Karpas-422 (cell line): ENCODE data around the gene OR10R2. TPM values are rescaled to one million over a fixed set of nuclear protein-coding genes. Genes with fewer than 3 reads are reported as not detected.

Experiments
- DNase-seq: peaks from one replicate; pipeline ENCODE4 v3.0.0-alpha.2; 2015
- H2AFZ ChIP-seq: fragments of 200-600 bp; sonication (generic); 2 replicates; pipeline ENCODE4 v1.6.1; 2014; ENCODE audit warnings: antibody characterized with exemption, low read length, mixed read lengths
- H3K27ac ChIP-seq: fragments of 200-600 bp; sonication (generic); 2 replicates; pipeline ENCODE4 v1.5.1; 2014; ENCODE audit warnings: mild to moderate bottlenecking, low read length, moderate library complexity
- H3K27me3 ChIP-seq: fragments of 200-600 bp; sonication (generic); 2 replicates; pipeline ENCODE4 v1.6.1; 2014; ENCODE audit warnings: low read length, mixed read lengths
- H3K36me3 ChIP-seq: fragments of 200-600 bp; sonication (generic); 2 replicates; pipeline ENCODE4 v1.6.1; 2014; ENCODE audit warnings: low read length, mixed read lengths; ENCODE audit not compliant: insufficient read depth
- H3K4me1 ChIP-seq: fragments of 200-600 bp; sonication (generic); 2 replicates; pipeline ENCODE4 v1.6.1; 2014; ENCODE audit warnings: mild to moderate bottlenecking, low read length, mixed read lengths
- H3K4me2 ChIP-seq: fragments of 200-600 bp; sonication (generic); 2 replicates; pipeline ENCODE4 v1.6.1; 2014; ENCODE audit warnings: low read length, low read depth, mild to moderate bottlenecking; ENCODE audit not compliant: poor library complexity, severe bottlenecking
- H3K4me3 ChIP-seq: fragments of 200-600 bp; sonication (generic); 2 replicates; pipeline ENCODE4 v1.5.1; 2014; ENCODE audit warnings: mild to moderate bottlenecking, antibody characterized with exemption, low read length, mixed read lengths
- H3K79me2 ChIP-seq: fragments of 200-600 bp; sonication (generic); 2 replicates; pipeline ENCODE4 v1.6.1; 2014; ENCODE audit warnings: mild to moderate bottlenecking, low read length, mixed read lengths
- H3K9ac ChIP-seq: fragments of 200-600 bp; sonication (generic); 2 replicates; pipeline ENCODE4 v1.6.0; 2014; ENCODE audit warnings: low read length
- H3K9me2 ChIP-seq: fragments of 200-600 bp; sonication (generic), shearing (Covaris generic); replicated peaks from 2 replicates; pipeline ENCODE4 v1.6.0; 2014; ENCODE audit warnings: mild to moderate bottlenecking, low read length, moderate library complexity; ENCODE audit not compliant: insufficient read depth
- H3K9me3 ChIP-seq: fragments of 300-700, 200-600 bp; sonication (generic); 2 replicates; pipeline ENCODE4 v1.6.1; 2014; ENCODE audit warnings: low read length, mixed read lengths
- H4K20me1 ChIP-seq: fragments of 200-600 bp; sonication (generic); 2 replicates; pipeline ENCODE4 v1.6.1; 2014; ENCODE audit warnings: mild to moderate bottlenecking, antibody characterized with exemption, low read length, low read depth; ENCODE audit not compliant: insufficient read depth
- total RNA-seq: library from RNA; depleted of rRNA; stranded (reverse); fragments of >200 nt; shearing (Covaris generic); gene quantifications from 2 replicates; pipeline ENCODE4 v1.2.3, GENCODE V29; 2014; ENCODE audit warnings: low replicate concordance

Gene OR10R2
- total RNA-seq, 1 experiment from 2014 or later = not detected

DNA sequence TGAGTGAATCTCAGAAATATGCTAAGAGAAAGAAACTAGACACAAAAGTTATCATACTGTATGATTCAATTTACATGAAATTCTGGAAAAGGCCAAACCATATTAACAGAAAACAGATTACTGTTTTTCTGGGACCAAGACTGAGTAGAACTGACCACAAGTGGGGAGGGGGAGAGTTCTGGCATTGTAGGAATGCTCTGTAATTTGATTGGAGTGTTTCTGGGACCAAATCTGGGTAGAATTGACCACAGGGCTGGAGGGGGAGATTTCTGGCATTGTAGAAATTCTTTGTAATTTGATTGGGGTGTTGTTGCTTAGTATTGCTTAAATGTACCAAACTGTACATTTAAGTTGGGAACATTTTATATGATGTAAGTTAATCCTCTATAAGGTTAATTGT, 13.8 kb upstream of the OR10R2 start:
- no peak for DNase-seq
- Histone ChIP-seq H4K20me1 (no peaks in the 10 kb centered on the region), H3K36me3 (no peaks in the 10 kb centered on the region)

DNA sequence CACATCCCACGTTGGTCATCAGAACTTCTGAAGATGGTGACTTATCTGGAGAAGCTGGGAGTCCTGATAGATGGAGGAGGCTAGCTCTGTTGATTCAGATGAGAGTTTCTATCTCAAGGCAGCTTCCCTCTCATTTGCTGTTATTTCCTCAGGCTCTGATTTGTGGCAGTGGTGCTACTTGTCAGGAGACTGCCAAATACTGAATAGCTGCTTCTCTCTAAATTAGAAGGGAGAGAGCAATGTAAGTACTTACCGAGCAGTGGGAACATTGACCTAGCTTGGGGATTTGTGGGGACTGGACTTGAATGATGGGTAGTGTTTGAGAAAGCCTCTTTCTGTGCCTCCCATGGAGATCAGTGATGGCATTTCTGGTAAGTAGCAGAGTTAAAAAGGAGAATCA, 10.5 kb upstream of the OR10R2 start, which contains the start of gene OR10K1:
Gene OR10K1 (plus strand): TSS at position 301 of the 400 bp plus-strand sequence. CDS start 3,728 bp downstream, outside the sequence.
- no peak within 1 kb of the TSS for H3K4me3 ChIP-seq
- no peak within 1 kb of the TSS for H3K27ac ChIP-seq
- H3K4me2 ChIP-seq = no peak within 1 kb of the TSS
- no peaks in the 10 kb centered on the region for H3K9me2 ChIP-seq
- no peak for DNase-seq
- no peaks in the 10 kb centered on the region for H3K4me1 ChIP-seq
- H4K20me1 ChIP-seq = no peaks in the 10 kb centered on the region
- no peaks in the 10 kb centered on the region for H3K79me2 ChIP-seq
- H2AFZ ChIP-seq = no peak within 1 kb of the TSS
- H3K9me3 ChIP-seq = no peaks in the 10 kb centered on the region
- H3K9ac ChIP-seq = no peak within 1 kb of the TSS
- no peaks in the 10 kb centered on the region for H3K27me3 ChIP-seq
- no peaks in the 10 kb centered on the region for H3K36me3 ChIP-seq

More for the DNA sequence above, 13.8 kb upstream of the OR10R2 start:
- Histone ChIP-seq H3K4me1 (no peaks in the 10 kb centered on the region), H3K9me2 (no peaks in the 10 kb centered on the region), H3K27me3 (no peaks in the 10 kb centered on the region), H3K9me3 (no peaks in the 10 kb centered on the region), H3K79me2 (no peaks in the 10 kb centered on the region), H3K4me3 (no peak overlapping the region), H2AFZ (no peak overlapping the region), H3K27ac (no peak overlapping the region), H3K9ac (no peak overlapping the region), H3K4me2 (no peak overlapping the region)

DNA sequence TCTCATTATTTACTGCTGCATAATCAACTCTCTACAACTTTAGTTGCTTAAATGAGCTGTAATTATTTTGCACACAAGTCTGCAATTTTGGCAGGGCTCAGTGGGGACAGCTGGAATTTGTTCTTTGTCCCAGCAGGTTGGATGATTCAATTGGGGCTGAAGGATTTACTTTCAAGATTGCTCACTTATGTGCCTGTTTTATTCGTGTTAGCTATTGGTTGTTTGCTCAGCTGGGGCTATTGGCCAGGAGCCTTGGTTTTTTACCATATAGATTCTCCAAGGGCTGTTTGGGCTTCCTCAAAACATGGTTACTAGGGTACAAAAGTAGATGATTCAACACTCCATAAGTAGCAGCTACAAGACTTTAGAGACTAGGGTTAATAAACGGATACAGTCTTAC, 13.4 kb downstream of the OR10R2 start:
- no peaks in the 10 kb centered on the region for H3K4me1 ChIP-seq
- no peak overlapping the region for H3K27ac ChIP-seq
- no peaks in the 10 kb centered on the region for H3K36me3 ChIP-seq
- no peaks in the 10 kb centered on the region for H3K27me3 ChIP-seq
- H3K9ac ChIP-seq = no peak overlapping the region
- H3K9me3 ChIP-seq = no peaks in the 10 kb centered on the region
- no peak overlapping the region for H2AFZ ChIP-seq
- H3K4me2 ChIP-seq = no peak overlapping the region
- H3K79me2 ChIP-seq = no peaks in the 10 kb centered on the region
- H3K4me3 ChIP-seq = no peak overlapping the region
- no peaks in the 10 kb centered on the region for H4K20me1 ChIP-seq
- no peak for DNase-seq
- H3K9me2 ChIP-seq = no peaks in the 10 kb centered on the region

DNA sequence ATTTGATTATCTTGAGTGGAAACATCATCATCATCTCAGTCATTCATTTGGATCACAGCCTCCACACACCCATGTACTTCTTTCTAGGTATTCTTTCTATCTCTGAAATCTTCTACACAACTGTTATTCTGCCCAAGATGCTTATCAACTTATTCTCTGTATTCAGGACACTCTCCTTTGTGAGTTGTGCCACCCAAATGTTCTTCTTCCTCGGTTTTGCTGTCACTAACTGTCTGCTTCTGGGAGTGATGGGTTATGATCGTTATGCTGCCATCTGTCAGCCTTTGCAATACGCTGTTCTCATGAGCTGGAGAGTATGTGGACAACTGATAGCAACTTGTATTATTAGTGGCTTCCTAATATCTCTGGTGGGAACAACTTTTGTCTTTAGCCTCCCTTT, 19.3 kb downstream of the OR10R2 start:
- no peaks in the 10 kb centered on the region for H3K27me3 ChIP-seq

DNA sequence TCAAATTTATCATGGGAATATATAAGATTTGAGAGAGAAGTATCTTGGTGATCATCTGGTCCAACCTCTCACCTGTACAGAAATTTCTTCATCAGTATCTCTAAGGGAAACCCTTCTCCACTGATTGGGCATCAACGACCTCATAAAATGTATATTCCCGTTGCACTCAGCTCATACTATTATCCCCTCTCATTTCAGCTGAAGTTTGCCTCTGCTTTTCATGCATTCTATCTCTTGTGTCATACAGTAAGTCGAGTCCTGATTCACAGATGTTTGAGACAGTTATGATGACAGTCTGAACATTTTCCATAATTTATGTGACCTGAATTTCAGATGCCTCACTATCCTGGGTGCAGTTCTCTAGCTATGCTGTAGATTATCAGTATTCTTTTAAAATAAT, 21.0 kb downstream of the OR10R2 start:
- Histone ChIP-seq H3K9me2 (no peaks in the 10 kb centered on the region), H3K79me2 (no peaks in the 10 kb centered on the region), H2AFZ (no peak overlapping the region), H3K36me3 (no peaks in the 10 kb centered on the region), H4K20me1 (no peaks in the 10 kb centered on the region), H3K9ac (no peak overlapping the region), H3K27me3 (no peaks in the 10 kb centered on the region), H3K9me3 (no peaks in the 10 kb centered on the region), H3K4me3 (no peak overlapping the region), H3K4me1 (no peaks in the 10 kb centered on the region), H3K4me2 (no peak overlapping the region), H3K27ac (no peak overlapping the region)
- no peak for DNase-seq

More for the DNA sequence above, 19.3 kb downstream of the OR10R2 start:
- Histone ChIP-seq H3K4me1 (no peaks in the 10 kb centered on the region), H3K36me3 (no peaks in the 10 kb centered on the region), H2AFZ (no peak overlapping the region), H4K20me1 (no peaks in the 10 kb centered on the region), H3K79me2 (no peaks in the 10 kb centered on the region), H3K9ac (no peak overlapping the region), H3K9me2 (no peaks in the 10 kb centered on the region), H3K4me3 (no peak overlapping the region), H3K9me3 (no peaks in the 10 kb centered on the region), H3K27ac (no peak overlapping the region), H3K4me2 (no peak overlapping the region)
- no peak for DNase-seq

DNA sequence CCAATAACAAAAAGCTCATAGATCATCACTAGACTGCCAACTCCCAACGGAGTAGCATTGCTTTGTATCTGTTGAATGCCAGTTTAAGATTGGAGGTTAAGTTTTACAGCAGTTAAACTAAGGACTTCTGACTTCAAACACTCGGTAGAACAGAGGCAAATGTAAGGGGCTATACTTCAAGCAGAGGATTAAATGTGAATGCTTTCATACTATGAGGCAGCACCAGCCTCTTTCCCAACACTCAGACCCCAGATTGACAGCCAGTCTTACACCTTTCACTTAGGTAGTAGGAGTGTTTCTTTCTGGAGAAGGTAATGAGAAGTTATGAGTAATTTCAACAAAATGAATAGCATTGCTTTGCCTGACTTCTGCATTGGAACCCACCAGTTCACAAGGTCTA, 22.8 kb downstream of the OR10R2 start:
- no peak overlapping the region for H3K4me3 ChIP-seq
- no peak overlapping the region for H3K4me2 ChIP-seq
- H3K9ac ChIP-seq = no peak overlapping the region
- H4K20me1 ChIP-seq = no peaks in the 10 kb centered on the region
- H3K79me2 ChIP-seq = no peaks in the 10 kb centered on the region
- DNase-seq = no peak
- H3K27me3 ChIP-seq = no peaks in the 10 kb centered on the region
- H2AFZ ChIP-seq = no peak overlapping the region
- H3K27ac ChIP-seq = no peak overlapping the region
- no peaks in the 10 kb centered on the region for H3K9me3 ChIP-seq
- no peaks in the 10 kb centered on the region for H3K4me1 ChIP-seq
- H3K36me3 ChIP-seq = no peaks in the 10 kb centered on the region
- no peaks in the 10 kb centered on the region for H3K9me2 ChIP-seq

DNA sequence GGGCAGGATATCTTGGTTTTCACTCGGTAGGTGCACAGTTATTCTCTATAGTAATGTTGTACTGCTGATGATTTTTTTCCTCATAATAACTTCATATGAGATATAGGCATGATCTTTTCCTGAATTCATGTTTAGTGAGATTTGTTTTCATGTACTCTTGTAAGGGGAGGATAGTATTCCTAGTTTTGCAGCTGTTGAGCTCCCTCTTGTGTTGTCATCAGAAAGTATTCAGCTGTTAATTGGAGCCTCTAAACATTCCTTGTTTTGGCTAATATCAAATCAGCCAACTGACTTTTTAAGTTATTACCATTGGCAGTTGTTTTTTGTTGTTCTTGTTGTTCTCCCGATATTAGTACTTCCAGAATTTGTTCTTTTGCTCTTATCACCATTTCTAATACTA, 24.4 kb downstream of the OR10R2 start:
- H3K36me3 ChIP-seq = no peaks in the 10 kb centered on the region
- no peaks in the 10 kb centered on the region for H4K20me1 ChIP-seq
- no peak overlapping the region for H3K4me3 ChIP-seq
- H3K9me3 ChIP-seq = no peaks in the 10 kb centered on the region
- H3K4me2 ChIP-seq = no peak overlapping the region
- no peaks in the 10 kb centered on the region for H3K9me2 ChIP-seq
- DNase-seq = peak; percentile 51
- H3K9ac ChIP-seq = no peak overlapping the region
- H3K79me2 ChIP-seq = no peaks in the 10 kb centered on the region
- no peaks in the 10 kb centered on the region for H3K4me1 ChIP-seq
- H3K27me3 ChIP-seq = no peaks in the 10 kb centered on the region
- H2AFZ ChIP-seq = no peak overlapping the region
- no peak overlapping the region for H3K27ac ChIP-seq

DNA sequence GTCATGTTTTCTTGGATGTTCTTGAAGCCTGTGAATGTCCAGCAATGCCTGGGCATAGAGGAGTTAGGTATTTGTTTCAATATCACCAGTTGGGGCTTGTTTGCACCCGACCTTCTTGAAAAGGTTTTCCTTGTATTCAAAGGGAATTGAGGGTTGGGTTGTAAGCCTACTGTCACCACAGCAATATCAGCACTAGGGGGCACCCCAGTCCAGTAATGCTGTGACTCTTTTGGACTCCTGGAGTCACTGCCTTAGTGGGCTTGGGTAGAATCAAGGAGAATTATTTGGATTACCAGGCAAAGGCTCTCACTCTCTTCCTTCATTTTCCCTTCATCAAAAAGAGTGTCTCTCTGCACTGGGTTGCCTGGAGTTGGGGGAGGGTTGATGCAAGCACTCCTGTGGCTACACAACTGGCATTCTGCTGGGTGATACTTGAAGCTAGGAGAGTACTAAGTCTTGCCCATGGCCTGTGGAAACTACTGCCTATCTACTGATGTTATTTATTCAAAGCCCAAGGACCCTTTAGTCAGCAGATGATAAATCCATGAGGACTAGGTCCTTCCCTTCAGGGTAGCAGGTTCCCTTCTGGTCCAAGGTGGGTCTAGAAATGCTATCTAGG, 34.5 kb downstream of the OR10R2 start:
- Histone ChIP-seq H3K4me2 (no peak overlapping the region), H3K27me3 (no peaks in the 10 kb centered on the region), H3K9ac (no peak overlapping the region), H3K79me2 (no peaks in the 10 kb centered on the region), H3K36me3 (no peaks in the 10 kb centered on the region), H3K27ac (no peak overlapping the region), H3K9me3 (no peaks in the 10 kb centered on the region), H4K20me1 (no peaks in the 10 kb centered on the region), H3K4me1 (no peaks in the 10 kb centered on the region), H2AFZ (no peak overlapping the region), H3K4me3 (no peak overlapping the region), H3K9me2 (no peaks in the 10 kb centered on the region)
- DNase-seq = peak; percentile 81
